Mammary epithelial cell (primary cell): ENCODE results near the gene DGKG.

Source experiments
- EZH2 ChIP-seq: IDR thresholded peaks from 2 replicates; pipeline ENCODE4 v1.6.1; 2012; ENCODE audit warnings: low read length, inconsistent platforms, borderline replicate concordance
- TF ChIP-seq, protein P1 (sequence below), 2 donors: IDR thresholded peaks in 1 of 2; conservative IDR thresholded peaks in 1 of 2; 2 replicates each; pipeline ENCODE4 v1.5.1; 2011 to 2012; ENCODE audit warnings: inconsistent platforms in 2 of 2, low read length in 2 of 2, mild to moderate bottlenecking in 2 of 2, control low read depth in 1 of 2, low read depth in 1 of 2; ENCODE audit not compliant: insufficient read depth in 1 of 2; ENCODE audit errors: extremely low read depth in 1 of 2

DNA sequence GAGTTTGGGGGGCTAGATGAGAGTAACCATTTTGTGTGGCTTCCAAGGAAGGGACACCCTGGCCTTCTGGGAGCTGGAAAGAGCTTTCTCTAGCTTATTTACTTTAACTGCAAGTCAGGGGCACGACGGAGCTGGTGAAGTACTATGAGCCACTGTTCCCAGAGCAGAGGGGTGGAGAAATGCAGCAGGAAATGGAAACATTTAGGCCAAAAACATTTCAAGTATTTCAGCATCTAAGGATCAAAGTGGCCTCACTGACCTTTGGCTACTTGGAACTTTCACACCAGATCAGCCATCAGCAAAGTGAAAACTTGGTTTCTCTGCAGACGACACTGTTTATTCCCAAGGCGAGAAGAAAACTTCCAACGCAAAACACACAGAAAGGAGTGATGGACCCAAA is 7.9 kb downstream of the DGKG start:
- TF ChIP-seq, protein P1, sequence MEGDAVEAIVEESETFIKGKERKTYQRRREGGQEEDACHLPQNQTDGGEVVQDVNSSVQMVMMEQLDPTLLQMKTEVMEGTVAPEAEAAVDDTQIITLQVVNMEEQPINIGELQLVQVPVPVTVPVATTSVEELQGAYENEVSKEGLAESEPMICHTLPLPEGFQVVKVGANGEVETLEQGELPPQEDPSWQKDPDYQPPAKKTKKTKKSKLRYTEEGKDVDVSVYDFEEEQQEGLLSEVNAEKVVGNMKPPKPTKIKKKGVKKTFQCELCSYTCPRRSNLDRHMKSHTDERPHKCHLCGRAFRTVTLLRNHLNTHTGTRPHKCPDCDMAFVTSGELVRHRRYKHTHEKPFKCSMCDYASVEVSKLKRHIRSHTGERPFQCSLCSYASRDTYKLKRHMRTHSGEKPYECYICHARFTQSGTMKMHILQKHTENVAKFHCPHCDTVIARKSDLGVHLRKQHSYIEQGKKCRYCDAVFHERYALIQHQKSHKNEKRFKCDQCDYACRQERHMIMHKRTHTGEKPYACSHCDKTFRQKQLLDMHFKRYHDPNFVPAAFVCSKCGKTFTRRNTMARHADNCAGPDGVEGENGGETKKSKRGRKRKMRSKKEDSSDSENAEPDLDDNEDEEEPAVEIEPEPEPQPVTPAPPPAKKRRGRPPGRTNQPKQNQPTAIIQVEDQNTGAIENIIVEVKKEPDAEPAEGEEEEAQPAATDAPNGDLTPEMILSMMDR (conservative IDR thresholded peaks at IDR 0.05 in 1 of 2, IDR thresholded peaks at IDR 0.05 in 1 of 2; ENCODE audit: extremely low read depth in 1 of 2, insufficient read depth in 1 of 2, low read depth in 1 of 2, low read length in 2 of 2) = no peak
- no peak for TF ChIP-seq EZH2
